Hepatocyte (in vitro differentiated cells): ENCODE data around the gene PRR27. TPM values are rescaled to one million over a fixed set of nuclear protein-coding genes. Genes with fewer than 3 reads are reported as not detected.
"Not testable (repeated sequence)": the region's sequence is repeated elsewhere in the genome, so short reads cannot be mapped to it uniquely, and the experiment has no call there.

Experiments used
- DNase-seq: peaks from one replicate; pipeline ENCODE4 v3.0.0-alpha.2; 2016; ENCODE audit warnings: low spot score
- H2AFZ ChIP-seq: fragments of 200-600 bp; sonication (generic); 2 replicates; pipeline ENCODE4 v1.6.0; 2016; ENCODE audit warnings: antibody characterized with exemption, mild to moderate bottlenecking
- H3K27ac ChIP-seq: fragments of 200-600 bp; sonication (generic); 2 replicates; pipeline ENCODE4 v1.5.1; 2016; ENCODE audit warnings: mild to moderate bottlenecking
- H3K27me3 ChIP-seq: fragments of 200-600 bp; sonication (generic); 2 replicates; pipeline ENCODE4 v1.6.1; 2016
- H3K36me3 ChIP-seq: fragments of 200-600 bp; sonication (generic); replicated peaks from 2 replicates; pipeline ENCODE4 v1.5.1; 2016; ENCODE audit warnings: low read depth; ENCODE audit not compliant: insufficient read depth
- H3K4me1 ChIP-seq: fragments of 200-600 bp; sonication (generic); 2 replicates; pipeline ENCODE4 v1.5.1; 2016; ENCODE audit warnings: mild to moderate bottlenecking, moderate library complexity; ENCODE audit not compliant: insufficient read depth
- H3K4me2 ChIP-seq: fragments of 200-600 bp; sonication (generic); 2 replicates; pipeline ENCODE4 v1.6.0; 2016
- H3K4me3 ChIP-seq: fragments of 200-600 bp; sonication (generic); 2 replicates; pipeline ENCODE4 v1.5.1; 2016; ENCODE audit warnings: mild to moderate bottlenecking
- H3K79me2 ChIP-seq: fragments of 200-600 bp; sonication (generic); 2 replicates; pipeline ENCODE4 v1.6.0; 2017; ENCODE audit warnings: mild to moderate bottlenecking
- H3K9me2 ChIP-seq: fragments of 200-600 bp; sonication (generic); replicated peaks from 2 replicates; pipeline ENCODE4 v1.6.0; 2017; ENCODE audit warnings: mild to moderate bottlenecking; ENCODE audit not compliant: insufficient read depth
- H3K9me3 ChIP-seq: fragments of 200-600 bp; sonication (generic); 2 replicates; pipeline ENCODE4 v1.5.1; 2016; ENCODE audit warnings: low read depth, mild to moderate bottlenecking
- H4K20me1 ChIP-seq: fragments of 200-600 bp; sonication (generic); 2 replicates; pipeline ENCODE4 v1.6.0; 2016; ENCODE audit warnings: mild to moderate bottlenecking; ENCODE audit not compliant: insufficient read depth, poor library complexity, severe bottlenecking
- CTCF ChIP-seq: fragments of 200-600 bp; sonication (generic); IDR thresholded peaks from 2 replicates; pipeline ENCODE4 v1.5.1; 2016; ENCODE audit warnings: antibody characterized with exemption, mild to moderate bottlenecking; ENCODE audit not compliant: poor library complexity
- EZH2 ChIP-seq: fragments of 200-600 bp; sonication (generic); IDR thresholded peaks from 2 replicates; pipeline ENCODE4 v1.6.1; 2016; ENCODE audit warnings: antibody characterized with exemption, mild to moderate bottlenecking, borderline replicate concordance
- EZH2phosphoT487 ChIP-seq: fragments of 200-600 bp; sonication (generic); IDR thresholded peaks from one replicate; pipeline ENCODE4 v1.6.1; 2018; ENCODE audit warnings: antibody characterized with exemption, mild to moderate bottlenecking, low read depth, moderate library complexity; ENCODE audit not compliant: unreplicated experiment, severe bottlenecking
- WGBS: methylation state at CpG from one replicate; pipeline ENCODE4 v1.1.6; 2016; ENCODE audit warnings: low lambda C conversion rate; ENCODE audit errors: missing lambda C conversion rate; 5-methylcytosine and 5-hydroxymethylcytosine counted together
- polyA plus RNA-seq: library from polyadenylated mRNA; unstranded; fragments of >200 nt; fragmentation: Nextera tagmentation; extraction: Ambion mirVana; gene quantifications from 2 replicates; pipeline ENCODE4 v1.2.1, GENCODE V29; 2016
- total RNA-seq: library from RNA; depleted of rRNA; stranded (reverse); fragments of >200 nt; gene quantifications from 2 replicates; pipeline ENCODE4 v1.2.3, GENCODE V29; 2014

Gene PRR27
- total and polyA plus RNA-seq, 2 experiments from 2014 or later, result 0.48 TPM; not detected in 1

- H3K9me2 ChIP-seq, result no peaks in the 10 kb centered on the region
- peak; percentile 38 for DNase-seq
- H3K36me3 ChIP-seq, result no peaks in the 10 kb centered on the region
- no peak overlapping the region for H3K4me3 ChIP-seq
- H3K4me2 ChIP-seq, result peak overlapping the region; percentile 38
- no peaks in the 10 kb centered on the region for H4K20me1 ChIP-seq
- no peak for TF ChIP-seq CTCF
- TF ChIP-seq EZH2phosphoT487, result no peak
- no peak for TF ChIP-seq EZH2
- no peaks in the 10 kb centered on the region for H3K9me3 ChIP-seq
- peak overlapping the region; percentile 36 for H3K27ac ChIP-seq
- WGBS, result 51% methylated on average over 2 of the region's 2 CpGs
- peaks cover 12% of the 10 kb centered on the region for H3K4me1 ChIP-seq
- no peaks in the 10 kb centered on the region for H3K79me2 ChIP-seq
- peak overlapping the region; percentile 14 for H2AFZ ChIP-seq
- no peaks in the 10 kb centered on the region for H3K27me3 ChIP-seq
Observed at GRCh38 chr4:70197842-70198241, 43.8 kb downstream of the PRR27 start.

GRCh38 chr4:70203601-70204000, 49.6 kb downstream of the PRR27 start:
- Histone ChIP-seq H3K4me1 (peaks cover 2% of the 10 kb centered on the region), H2AFZ (no peak overlapping the region), H3K36me3 (no peaks in the 10 kb centered on the region), H3K4me3 (no peak overlapping the region), H4K20me1 (no peaks in the 10 kb centered on the region), H3K79me2 (no peaks in the 10 kb centered on the region), H3K27ac (no peak overlapping the region), H3K27me3 (no peaks in the 10 kb centered on the region), H3K9me2 (no peaks in the 10 kb centered on the region), H3K9me3 (no peaks in the 10 kb centered on the region), H3K4me2 (no peak overlapping the region)
- WGBS, result 39% methylated on average over 1 of the region's 1 CpG
- TF ChIP-seq EZH2phosphoT487, result no peak
- no peak for TF ChIP-seq CTCF
- no peak for TF ChIP-seq EZH2
- no peak for DNase-seq

GRCh38 chr4:70212752-70213151, 58.7 kb downstream of the PRR27 start:
- H3K4me2 ChIP-seq, H3K9me3 ChIP-seq, DNase-seq, H2AFZ ChIP-seq, H3K27ac ChIP-seq, H3K9me2 ChIP-seq, H3K36me3 ChIP-seq, H3K79me2 ChIP-seq, H3K27me3 ChIP-seq, H4K20me1 ChIP-seq, H3K4me3 ChIP-seq, H3K4me1 ChIP-seq: not testable (repeated sequence)
- 84% methylated on average over 4 of the region's 4 CpGs for WGBS

Other genes starting within 250 kb of the PRR27 start
- gene CSN1S1, start 223.2 kb upstream of the PRR27 start, total RNA-seq, result not detected in 2 replicates
- not detected in 2 replicates for gene CSN1S1, start 223.2 kb upstream of the PRR27 start, polyA plus RNA-seq
- gene CSN2, start 188.5 kb upstream of the PRR27 start, total RNA-seq, result not detected in 2 replicates
- not detected in 2 replicates for gene CSN2, start 188.5 kb upstream of the PRR27 start, polyA plus RNA-seq
- gene STATH, start 158.3 kb upstream of the PRR27 start, total RNA-seq, result not detected in 2 replicates
- not detected in 2 replicates for gene STATH, start 158.3 kb upstream of the PRR27 start, polyA plus RNA-seq
- not detected in 2 replicates for gene HTN3, start 125.8 kb upstream of the PRR27 start, total RNA-seq
- gene HTN3, start 125.8 kb upstream of the PRR27 start, polyA plus RNA-seq, result not detected in 2 replicates
- not detected in 2 replicates for gene HTN1, start 103.8 kb upstream of the PRR27 start, total RNA-seq
- not detected in 2 replicates for gene HTN1, start 103.8 kb upstream of the PRR27 start, polyA plus RNA-seq
- 1.2 and 5.3 TPM in 2 replicates for gene ODAM, start 41.5 kb downstream of the PRR27 start, total RNA-seq
- gene ODAM, start 41.5 kb downstream of the PRR27 start, polyA plus RNA-seq, result 3.8 and 5.3 TPM in 2 replicates
- gene FDCSP, start 71.9 kb downstream of the PRR27 start, total RNA-seq, result not detected in 2 replicates
- not detected in 2 replicates for gene FDCSP, start 71.9 kb downstream of the PRR27 start, polyA plus RNA-seq
- not detected in 2 replicates for gene CSN3, start 88.4 kb downstream of the PRR27 start, total RNA-seq
- gene CSN3, start 88.4 kb downstream of the PRR27 start, polyA plus RNA-seq, result 1.3 TPM in 1 of 2 replicates, not detected in the other
- gene CABS1, start 180.7 kb downstream of the PRR27 start, total RNA-seq, result not detected in 2 replicates
- not detected in 2 replicates for gene CABS1, start 180.7 kb downstream of the PRR27 start, polyA plus RNA-seq
- not detected in 2 replicates for gene SMR3A, start 206.5 kb downstream of the PRR27 start, total RNA-seq
- gene SMR3A, start 206.5 kb downstream of the PRR27 start, polyA plus RNA-seq, result not detected in 2 replicates
- not detected in 2 replicates for gene SMR3B, start 228.9 kb downstream of the PRR27 start, total RNA-seq
- gene SMR3B, start 228.9 kb downstream of the PRR27 start, polyA plus RNA-seq, result not detected in 2 replicates
- gene OPRPN, start 243.7 kb downstream of the PRR27 start, total RNA-seq, result not detected in 2 replicates
- not detected in 2 replicates for gene OPRPN, start 243.7 kb downstream of the PRR27 start, polyA plus RNA-seq